ENCODE measurements around the gene RUNX1.
"Not testable (repeated sequence)": the region's sequence is repeated elsewhere in the genome, so short reads cannot be mapped to it uniquely, and the experiment has no call there.

Gene RUNX1

DNA sequence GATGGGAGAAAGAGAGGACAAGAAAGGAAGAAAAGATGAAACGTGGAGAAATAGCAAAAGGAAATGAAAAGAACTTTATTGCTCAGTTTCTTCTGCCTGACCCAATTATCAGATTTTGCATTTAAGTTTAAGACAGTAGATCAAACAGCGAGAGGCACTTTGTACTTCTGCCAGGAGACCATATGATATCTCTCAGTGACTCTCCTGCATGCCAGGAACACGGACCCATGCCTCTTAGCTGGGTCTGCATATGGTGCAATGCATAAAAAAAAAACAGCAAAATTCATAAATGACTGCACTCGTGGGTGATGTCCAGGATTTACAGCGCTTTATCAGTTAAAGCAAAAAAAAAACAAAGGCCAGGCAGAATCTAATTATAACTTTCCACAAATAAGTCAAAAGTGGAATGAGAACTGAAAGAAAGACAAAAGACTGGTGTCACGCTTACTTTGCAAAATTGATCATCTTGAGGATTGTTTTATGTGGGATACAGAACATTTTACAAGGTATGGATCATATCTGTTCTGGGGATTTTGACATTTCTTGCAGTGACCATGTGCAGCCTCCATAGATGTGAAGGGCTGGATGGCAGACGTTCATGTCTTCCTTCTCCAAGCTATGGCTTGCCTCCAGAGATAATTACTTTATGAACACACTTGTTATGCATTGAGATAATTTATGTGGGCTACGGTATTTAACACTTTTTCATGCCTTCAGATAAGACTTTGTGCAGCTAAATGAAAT lies 79.5 kb downstream of the RUNX1 start:
- DNase-seq (ENCODE audit: low spot score): no peak

DNA sequence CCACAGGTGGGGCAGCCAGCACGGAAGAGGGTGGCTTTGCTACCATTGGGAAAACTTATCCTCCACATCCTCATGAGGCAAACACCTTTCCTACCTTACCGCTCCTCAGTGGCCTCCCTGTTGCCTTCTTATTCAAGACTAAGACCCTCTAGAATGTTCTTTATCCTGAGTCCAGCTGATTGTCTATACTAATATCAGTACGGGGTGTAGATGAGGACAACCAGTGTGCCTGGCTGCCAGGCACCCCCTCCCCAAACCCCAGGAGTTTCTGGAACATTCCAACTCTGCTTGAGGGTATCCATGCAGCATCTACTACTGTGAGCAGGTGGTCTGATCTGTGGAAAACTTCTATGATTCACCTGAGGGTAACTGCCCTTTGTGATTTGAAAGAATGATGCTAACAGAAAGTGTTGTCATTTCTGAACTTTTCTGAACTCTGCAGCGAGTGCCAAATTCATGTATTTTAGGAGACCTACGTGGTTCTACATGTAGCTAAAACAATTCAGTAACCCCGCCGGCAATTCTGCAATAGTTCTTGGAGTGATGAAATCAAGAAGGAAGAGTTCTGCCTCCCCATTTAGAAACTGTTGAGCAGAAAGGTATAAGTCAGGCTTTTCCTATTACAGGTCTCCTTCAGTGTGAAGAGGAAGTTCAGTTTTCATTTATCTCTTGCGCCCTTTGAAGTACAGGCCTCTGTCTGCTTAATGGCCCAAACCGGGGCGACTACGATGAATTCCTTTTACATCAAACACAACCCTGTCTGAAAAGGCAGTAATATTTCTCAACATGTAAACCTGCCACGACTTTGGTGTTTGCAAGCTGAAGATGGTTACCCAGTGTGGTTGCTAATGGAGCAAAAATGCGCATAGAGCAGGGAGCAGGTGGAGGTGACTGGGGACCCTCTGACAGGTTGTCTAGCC lies 80.4 kb downstream of the RUNX1 start:
- peak; percentile 82 for DNase-seq (ENCODE audit: low spot score)

DNA sequence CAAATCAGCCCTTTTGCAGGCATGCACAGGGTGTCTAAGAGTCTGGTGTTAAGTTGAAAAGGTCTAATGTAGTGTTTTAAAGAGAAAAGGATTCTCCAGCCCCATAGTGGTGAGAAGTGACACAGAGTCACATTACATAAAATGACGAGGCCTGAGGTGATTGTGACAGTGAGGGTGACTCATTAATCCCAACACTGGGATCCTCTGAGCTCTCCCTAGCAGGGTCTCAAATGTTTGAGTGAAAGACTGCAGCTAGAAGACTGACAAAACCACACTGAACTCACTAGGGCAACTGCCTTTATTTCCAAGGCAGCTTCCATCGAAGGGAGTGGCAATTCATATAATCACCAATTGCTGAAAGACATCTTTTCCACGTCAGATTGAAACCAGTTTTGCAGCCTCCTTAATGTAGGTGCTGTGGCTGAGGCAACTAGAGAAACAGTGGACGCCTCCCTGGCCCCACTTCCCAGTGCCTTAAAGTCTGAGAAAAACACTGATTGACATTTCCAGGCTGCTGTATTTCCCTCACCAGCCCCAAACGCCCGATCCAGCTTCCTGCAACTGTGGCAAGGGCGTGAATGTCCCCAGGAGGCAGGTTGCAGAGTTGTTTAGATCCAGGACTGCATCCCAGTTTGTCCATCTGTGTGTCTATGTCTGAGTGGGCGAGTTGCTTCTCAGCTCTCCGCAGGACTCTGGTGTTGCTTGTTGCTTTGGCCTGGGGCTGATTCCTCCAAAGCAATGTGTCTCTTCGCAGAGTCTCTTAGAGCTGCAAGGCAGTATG lies 81.4 kb downstream of the RUNX1 start:
- peak; percentile 88 for DNase-seq (ENCODE audit: low spot score)

DNA sequence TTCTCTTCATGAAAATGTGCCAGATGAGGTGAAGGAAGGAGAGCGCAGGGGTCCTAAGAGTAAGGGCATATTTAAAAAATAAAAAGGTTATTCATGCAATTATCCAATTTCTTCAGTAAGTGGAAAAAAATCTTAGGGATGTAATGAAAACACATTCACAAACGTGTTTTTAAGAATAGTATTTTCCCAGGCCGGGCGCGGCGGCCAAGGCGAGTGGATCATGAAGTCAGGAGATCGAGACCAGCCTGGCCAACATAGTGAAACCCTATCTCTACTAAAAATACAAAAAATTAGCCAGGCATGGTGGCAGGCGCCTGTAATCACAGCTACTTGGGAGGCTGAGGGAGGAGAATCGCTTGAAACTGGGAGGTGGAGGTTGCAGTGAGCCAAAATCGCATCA lies 82.2 kb downstream of the RUNX1 start:
- not testable (repeated sequence) for DNase-seq (ENCODE audit: low spot score)

DNA sequence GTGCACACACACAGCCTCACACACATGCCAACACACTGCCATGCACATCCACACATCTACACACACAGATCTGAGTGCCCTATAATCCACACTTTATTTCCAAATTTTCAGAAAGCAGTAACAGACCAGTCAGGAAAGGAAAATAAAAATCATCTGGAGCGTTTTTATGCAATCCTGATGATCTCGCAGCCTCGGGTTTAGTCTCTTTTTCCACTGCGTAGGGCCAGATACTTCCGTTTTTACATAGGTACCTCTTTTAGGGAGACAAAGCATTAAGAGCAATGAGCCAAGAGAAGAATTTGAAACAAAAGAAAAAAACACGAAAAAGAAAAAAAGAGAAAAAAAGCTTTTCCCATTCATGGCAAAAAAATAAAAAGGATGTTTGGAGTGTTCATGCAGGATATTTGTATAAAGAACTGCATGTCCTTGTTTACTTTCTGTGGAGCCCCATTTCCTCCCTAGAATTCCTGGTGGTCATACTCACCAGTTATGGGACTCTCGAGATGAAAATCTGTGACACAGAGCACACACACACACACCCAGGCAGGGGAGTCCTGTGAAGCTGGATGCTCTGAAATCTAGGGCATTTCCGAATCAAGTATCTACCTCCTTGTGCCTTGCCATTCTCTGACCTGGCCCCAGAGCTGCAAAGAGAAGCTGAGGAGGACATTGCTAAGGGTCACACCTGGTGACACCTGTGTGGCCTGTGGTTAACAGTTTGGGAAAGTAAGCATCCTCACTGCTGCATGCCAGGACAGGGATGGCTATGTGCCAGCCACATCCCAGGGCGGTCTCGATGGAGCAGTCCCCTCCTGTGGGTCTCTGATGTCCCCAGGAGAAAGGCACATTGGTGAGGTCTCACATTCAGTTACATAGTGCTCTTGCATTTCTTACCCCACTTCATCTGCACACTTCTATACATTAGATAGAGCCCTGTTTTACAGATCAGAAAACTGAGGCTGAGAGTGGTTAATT lies 83.6 kb downstream of the RUNX1 start:
- DNase-seq (ENCODE audit: low spot score): no peak

DNA sequence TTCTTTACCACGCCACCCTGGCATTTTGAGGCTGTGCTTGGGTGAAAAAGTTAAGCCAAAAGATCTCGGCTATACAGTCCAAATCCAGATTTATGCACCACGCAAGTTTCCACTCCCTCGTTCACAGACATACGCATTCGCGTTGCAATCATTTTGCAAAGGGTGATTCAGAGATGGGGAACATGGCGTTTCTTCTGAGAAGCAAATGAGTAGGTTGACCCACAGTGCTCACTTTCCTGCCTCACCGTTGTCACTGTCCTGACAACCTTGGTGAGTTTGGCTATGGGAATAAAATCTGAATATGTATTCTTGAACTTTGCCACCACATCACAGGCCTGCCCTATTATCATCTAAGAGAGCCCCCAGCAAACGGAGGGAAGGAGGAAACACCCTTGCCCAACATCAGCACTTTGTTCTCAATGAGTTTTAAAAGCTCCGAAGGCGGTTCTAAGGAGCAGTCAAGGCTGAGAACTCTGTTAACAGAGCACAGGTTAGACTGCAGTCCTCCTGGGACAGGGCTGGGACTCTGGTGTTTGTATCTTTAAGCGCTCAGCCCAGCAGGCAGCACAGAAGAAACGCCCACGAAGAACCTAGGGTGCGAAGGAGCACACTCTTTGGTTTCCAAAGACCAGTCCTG lies 86.4 kb downstream of the RUNX1 start:
- DNase-seq (ENCODE audit: low spot score): no peak

DNA sequence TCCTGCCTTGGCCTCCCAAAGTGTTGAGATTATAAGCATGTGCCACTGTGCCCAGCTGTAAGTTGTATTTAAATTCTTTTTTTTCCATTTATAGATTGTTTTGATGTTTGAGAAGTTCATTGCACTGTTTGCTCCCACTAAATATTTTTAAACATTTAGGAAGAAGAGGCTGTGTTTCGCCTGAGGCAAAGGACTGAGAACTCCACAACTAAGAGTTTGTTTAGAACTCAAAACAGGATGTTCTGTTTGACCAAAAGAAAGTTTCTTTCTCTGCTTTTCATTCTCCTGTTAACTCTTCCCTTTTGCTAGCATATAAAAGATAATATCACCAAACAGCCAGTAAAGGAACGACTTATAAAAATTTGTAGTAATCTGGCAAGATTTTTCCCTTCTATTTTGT lies 87.0 kb downstream of the RUNX1 start:
- no peak for DNase-seq (ENCODE audit: low spot score)

DNA sequence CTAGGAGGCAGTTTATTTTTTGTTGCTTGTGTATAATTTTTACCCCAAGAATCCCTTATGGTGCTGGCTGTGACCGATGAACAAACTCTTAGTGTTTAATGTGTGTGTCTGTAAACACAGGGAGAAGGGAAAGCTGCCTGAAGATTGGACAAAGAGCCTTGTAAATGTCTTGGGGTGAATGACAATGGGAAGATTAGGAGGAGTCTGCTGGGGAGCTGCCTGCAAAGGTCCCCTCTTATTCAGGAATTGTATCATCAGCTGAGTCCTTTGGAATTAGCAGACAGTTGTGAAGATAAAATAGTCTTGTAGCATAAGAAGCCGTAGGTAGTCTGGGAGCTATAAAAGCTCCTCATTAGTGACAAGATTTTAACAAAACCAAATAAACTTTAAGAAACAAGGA lies 88.4 kb downstream of the RUNX1 start:
- no peak for DNase-seq (ENCODE audit: low spot score)

DNA sequence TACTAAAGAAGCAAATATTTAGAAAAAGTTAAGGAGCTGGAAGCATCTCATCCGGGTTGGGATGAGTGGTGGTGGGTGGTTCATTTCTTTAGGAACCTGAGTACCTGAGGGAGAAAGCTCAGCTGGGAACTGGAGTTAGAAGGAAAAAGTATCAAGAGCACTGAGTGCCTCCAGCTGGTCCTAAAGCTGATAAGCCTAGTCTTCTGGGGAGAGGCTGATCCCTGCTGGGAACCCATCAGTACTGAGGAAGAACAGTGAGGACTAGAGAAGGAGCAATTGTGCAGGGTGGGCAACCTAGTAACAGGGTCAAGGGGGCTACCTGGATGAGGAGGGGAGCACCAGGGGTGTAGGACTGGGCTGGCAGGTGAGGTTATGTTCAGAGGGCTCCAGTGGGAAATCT lies 89.5 kb downstream of the RUNX1 start:
- DNase-seq (ENCODE audit: low spot score): no peak

DNA sequence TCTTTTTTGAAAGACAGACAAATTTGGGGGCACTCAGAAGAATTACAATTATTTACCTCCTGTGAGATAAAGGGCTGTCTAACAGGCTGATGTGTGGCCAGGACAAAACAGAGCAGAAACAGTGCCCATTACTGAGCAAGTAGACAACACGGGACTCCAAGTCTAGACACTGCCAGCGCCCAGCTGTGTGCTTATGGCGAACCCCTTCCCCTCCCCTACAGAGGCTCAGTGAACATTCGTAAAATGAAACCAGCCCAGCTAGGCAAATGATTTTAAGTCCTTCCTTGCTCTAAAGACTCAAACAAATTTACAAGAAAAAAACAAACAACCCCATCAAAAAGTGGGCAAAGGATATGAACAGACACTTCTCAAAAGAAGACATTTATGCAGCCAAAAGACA lies 91.1 kb downstream of the RUNX1 start:
- DNase-seq (ENCODE audit: low spot score): no peak

DNA sequence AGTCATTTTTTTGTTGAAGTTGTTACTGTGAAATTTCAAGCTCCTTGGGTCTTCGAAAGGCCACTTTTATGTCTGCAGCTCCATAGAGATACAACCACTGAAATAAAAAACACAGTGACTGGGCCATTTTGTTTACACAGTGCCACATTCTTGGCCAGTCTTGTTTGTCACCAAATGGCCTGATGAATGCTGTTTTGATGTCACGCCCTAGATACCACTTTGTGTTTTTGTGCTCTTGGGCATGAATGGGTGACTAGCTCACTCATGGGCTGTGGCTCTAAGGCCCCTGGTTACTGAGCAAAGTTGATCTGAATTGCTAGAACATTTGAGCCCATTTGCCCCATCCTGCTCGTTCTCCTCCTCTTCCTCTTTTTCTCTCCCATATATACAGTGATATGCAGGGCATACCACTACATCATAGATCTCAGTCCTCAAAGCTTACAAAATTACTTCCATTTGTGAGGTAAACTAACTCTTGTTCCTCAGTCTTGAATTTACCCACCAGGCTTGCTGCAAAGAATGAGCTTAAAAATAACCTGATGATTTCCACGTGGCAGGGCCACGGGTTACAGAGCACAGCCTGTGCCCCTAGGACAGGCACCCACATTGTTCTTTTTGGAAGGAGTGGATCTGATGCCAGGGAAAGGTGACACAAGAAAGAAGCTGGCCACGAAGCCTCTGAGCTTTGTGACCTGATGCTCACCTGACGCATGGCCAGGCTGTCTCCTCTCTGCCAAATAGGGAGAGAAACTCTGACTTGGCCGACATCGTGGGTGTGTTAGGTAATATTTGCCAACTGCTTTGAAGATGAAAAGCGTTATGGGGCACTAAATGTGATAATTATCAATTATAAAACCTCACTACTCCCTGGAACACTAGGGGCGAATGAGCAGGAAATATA lies 92.4 kb downstream of the RUNX1 start:
- no peak for DNase-seq (ENCODE audit: low spot score)

DNA sequence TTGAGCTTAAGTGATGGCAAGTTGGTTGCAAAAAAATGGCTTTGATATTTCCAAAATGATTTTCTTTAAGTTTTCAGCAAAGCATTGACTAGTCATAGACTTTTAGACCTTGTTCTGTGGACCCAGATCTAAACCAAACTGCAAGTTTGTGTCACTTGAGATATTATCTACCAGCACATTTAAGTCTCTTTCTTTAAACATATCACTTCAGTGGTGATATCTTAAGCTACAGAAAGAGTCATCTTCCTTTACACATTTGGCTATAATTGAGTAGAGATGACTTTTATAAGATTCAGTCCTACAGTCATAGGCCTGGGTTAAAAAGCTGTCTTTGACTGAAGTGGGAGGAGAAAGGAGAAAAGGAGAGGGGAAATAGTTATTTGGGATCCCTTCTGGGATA lies 95.2 kb downstream of the RUNX1 start:
- DNase-seq (ENCODE audit: low spot score): no peak

DNA sequence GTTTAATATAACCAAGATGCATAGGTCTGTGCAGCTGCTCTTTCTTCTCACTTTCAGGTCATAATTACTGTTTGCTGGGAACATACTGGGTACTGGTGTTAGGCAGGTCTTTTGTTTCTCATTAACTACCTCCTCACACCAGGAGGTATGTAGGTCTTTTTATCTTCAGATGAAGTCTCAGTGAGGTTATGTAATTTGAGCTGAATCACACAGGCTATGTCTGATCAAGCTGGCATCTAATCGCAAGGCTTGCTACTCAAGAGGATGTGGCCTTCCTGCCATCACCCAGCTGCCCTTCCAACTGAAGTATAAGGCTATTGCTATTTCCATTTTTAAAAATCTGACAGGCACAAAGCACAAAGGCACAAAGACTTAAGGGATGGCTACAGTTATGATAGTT lies 96.4 kb downstream of the RUNX1 start:
- no peak for DNase-seq (ENCODE audit: low spot score)

DNA sequence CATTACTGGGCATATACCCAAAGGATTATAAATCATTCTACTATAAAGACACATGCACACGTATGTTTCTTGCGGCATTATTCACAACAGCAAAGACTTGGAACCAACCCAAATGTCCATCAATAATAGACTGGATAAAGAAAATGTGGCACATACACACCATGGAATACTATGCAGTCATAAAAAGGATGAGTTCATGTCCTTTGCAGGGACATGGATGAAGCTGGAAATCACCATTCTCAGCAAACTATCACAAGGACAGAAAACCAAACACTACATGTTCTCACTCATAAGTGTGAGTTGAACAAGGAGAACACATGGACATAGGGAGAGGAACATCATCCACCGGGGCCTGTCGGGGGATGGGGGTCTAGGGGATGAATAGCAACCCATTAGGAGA lies 97.2 kb downstream of the RUNX1 start:
- not testable (repeated sequence) for DNase-seq (ENCODE audit: low spot score)

DNA sequence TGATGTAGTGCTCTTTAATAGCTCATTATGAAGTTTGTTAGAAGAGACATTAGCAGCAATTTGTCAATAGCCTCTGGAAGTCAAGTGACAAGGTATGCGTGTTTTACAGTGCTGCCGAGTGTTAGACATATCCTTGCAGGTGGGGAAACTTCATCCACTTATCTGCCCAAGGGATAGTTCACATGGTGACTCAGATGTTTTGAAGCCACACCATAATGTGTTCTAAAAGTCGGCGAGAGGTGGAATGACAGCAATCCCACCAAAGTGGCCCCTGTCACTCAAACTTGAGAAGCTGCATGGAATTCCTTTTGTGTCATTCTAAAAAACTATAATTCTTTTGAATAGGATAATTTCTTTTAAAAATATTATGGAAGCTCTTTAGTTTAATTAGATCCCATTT lies 98.1 kb downstream of the RUNX1 start:
- DNase-seq (ENCODE audit: low spot score): no peak

DNA sequence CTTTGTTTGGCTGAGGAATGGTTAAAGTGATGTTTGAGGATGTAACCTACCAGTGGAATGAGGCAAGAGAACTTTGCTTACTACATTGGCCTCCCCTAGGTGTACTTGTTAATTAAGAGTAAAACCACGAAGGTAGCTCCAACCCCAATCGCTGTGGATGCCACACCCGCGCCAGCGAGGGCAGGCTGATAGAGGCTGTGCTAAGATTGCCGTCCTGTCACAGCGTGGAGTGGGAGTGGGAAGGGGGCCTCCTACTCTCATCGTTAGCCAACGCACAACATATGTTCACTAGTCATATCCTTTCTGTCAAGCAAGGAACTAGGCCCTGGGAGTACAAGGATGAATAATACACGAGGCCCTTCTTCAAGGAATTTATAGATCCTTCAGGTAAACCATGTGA lies 99.6 kb downstream of the RUNX1 start:
- DNase-seq (ENCODE audit: low spot score): no peak

DNA sequence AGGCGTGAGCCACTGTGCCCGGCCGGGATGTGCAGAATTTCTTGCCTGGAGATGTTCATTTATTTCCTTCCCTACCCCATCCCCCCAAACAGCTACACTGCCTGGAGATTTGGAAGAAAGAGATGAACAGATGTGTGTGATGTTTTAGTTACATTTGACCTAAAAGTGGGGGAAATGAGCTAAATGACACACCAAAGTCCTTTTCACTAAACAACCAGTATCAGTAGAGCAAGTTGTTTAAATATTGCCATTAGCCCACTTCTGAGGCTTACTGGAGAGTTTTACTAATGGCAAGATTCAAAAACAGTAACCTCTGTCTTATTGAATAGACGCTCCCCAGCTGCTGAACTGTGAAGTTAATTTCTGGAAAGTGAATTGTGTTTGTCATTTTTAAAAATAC lies 100.1 kb downstream of the RUNX1 start:
- no peak for DNase-seq (ENCODE audit: low spot score)

DNA sequence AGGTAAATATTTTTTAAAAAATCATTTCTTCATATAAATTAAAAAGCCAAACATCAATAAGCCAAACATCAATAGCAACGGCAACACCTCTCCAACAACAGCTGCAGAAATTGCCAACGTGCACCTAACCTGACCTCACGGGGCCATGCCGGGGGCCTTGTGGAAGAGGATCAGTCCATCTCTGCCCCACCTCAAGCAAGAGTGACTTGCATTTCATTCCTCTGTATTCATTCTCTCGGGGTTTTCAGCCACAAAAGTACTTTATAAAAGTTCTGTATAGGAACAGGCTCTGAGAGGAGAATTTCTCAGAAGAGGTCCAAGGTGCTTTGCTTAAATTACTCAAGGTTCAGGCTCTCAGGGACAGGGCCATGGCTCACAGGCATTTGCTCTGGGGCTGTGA lies 100.9 kb downstream of the RUNX1 start:
- DNase-seq (ENCODE audit: low spot score): no peak

DNA sequence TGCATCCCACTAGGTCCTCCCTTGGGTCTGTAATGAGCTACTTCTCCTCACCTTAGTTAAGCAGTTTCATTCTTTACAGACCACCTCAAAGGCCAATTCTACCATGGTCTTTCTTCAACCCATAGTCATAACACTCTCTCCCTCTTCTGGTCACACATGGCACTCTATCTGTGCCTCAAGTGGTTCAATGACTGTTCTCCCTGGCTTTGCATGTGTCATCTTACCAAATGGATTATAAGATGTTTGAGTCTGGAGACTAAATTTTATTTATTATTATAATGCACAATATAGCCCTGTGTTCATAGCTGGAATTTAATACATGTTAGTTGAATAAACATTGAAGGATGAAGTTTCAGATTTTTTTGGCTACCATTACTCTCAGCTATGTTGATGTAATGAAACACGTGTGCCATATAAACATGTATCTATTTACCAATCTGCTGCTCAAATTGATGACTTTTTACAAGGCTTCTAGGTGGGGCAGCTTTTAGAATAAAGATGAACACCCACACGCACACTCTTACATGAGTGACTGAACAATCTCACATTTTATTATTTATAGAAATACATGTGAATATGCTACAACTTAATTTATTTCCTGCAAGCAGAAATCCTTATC lies 102.1 kb downstream of the RUNX1 start:
- DNase-seq (ENCODE audit: low spot score): no peak

Data from activated CD4-positive, alpha-beta T cell treated with anti-CD3 and anti-CD28 coated beads, Interleukin-2, Interleukin-4, amounts not matched to agents 100 ng/mL and 50 ng/mL, durations not matched to agents 16 hours and 8 hours (primary cell).